Measurements from ENCODE around the gene ICAM4. TPM values are rescaled to one million over a fixed set of nuclear protein-coding genes. Genes with fewer than 3 reads are reported as not detected.

The ICAM4 gene
- total and polyA plus RNA-seq, 9 of the 15 experiments (the other 6 are each of a cell fraction or from before 2014, with no cell fraction given), result 14.1 to 86.1 (median 29.6) TPM

DNA sequence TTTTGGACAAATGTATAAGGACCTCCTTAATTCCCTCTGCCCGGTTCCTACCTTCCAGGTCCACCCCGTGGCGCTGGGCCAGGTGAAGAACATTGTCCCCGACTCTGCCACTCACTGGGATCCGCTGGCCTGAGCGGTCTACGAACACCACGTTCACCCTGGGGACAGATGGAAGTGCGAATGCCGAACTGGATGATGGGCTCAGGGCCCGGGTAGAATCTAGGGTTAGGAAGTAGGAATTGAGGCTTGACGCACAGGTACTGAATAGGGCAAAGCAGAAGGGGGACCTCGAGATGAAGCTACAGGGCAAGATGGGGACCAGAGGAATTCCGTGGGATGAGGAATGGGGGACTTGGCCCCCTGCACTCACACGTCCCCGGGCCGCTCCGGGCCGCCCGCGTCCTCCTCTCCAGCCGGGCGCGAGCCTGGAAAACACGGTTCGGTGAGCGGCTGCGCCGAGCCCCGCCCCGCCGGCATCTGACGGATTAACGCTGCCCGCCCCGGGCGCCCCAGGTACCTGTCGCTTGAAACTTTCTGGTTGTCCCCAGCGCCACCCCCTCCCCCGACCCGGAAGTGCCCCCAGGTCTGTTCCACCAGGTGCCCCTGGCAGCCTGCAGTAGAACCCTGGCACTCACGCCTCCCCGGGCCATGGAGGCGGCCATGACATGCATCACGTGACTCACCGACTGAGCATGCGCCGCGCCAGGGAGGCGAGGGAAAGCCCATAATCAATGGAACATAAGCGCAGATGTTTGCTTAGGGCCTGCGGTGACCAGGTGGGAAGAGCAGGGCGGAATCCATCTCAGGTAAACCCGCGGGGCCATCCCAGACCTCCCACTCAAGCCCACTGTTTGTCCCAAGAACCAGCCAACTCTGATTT, 28.8 kb downstream of the ICAM4 start, which contains the start of gene FDX2 (continued):
- TF ChIP-seq ZNF764 (CRISPR knock-in tag; IDR thresholded peaks at IDR 0.05; ENCODE audit: low read depth) (no peak), NR2C2 (CRISPR knock-in tag; IDR thresholded peaks at IDR 0.05) (no peak), NR2C2 (tag; IDR thresholded peaks at IDR 0.05) (peak; percentile 55; the same call in 1 of the 2 replicates), ZNF449 (CRISPR knock-in tag; IDR thresholded peaks at IDR 0.05) (no peak), MXI1 (IDR thresholded peaks at IDR 0.05; ENCODE audit: low read depth, low read length) (peak; percentile 99), ZNF57 (CRISPR knock-in tag; IDR thresholded peaks at IDR 0.05) (no peak), NFE2L1 (tag; IDR thresholded peaks at IDR 0.05; ENCODE audit: borderline replicate concordance, low read depth) (no peak), ZNF324 (CRISPR knock-in tag; IDR thresholded peaks at IDR 0.05) (no peak)
- TF ChIP-seq, protein P1, sequence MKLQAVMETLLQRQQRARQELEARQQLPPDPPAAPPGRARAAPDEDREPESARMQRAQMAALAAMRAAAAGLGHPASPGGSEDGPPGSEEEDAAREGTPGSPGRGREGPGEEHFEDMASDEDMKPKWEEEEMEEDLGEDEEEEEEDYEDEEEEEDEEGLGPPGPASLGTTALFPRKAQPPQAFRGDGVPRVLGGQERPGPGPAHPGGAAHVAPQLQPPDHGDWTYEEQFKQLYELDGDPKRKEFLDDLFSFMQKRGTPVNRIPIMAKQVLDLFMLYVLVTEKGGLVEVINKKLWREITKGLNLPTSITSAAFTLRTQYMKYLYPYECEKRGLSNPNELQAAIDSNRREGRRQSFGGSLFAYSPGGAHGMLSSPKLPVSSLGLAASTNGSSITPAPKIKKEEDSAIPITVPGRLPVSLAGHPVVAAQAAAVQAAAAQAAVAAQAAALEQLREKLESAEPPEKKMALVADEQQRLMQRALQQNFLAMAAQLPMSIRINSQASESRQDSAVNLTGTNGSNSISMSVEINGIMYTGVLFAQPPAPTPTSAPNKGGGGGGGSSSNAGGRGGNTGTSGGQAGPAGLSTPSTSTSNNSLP (IDR thresholded peaks at IDR 0.05; ENCODE audit: borderline replicate concordance, low read depth, low read length), result no peak
